Uterus (tissue), 2 donors: Measurements from ENCODE around the gene ASTN2.

Experiments used
- CTCF ChIP-seq, 4 experiments: fragments of 200-600 bp in 2 of 4; fragments of 450-650 bp in 2 of 4; sonication (generic) in 2 of 4; IDR thresholded peaks; one replicate each; pipeline ENCODE4 v1.5.1; 2016 to 2019; ENCODE audit warnings: antibody characterized with exemption in 4 of 4, mild to moderate bottlenecking in 2 of 4, moderate library complexity in 1 of 4
- POLR2A ChIP-seq, 2 donors: fragments of 450-650 bp; IDR thresholded peaks; one replicate each; pipeline ENCODE4 v1.6.1; 2016; ENCODE audit warnings: antibody characterized with exemption in 2 of 2, mild to moderate bottlenecking in 1 of 2, moderate library complexity in 1 of 2

DNA sequence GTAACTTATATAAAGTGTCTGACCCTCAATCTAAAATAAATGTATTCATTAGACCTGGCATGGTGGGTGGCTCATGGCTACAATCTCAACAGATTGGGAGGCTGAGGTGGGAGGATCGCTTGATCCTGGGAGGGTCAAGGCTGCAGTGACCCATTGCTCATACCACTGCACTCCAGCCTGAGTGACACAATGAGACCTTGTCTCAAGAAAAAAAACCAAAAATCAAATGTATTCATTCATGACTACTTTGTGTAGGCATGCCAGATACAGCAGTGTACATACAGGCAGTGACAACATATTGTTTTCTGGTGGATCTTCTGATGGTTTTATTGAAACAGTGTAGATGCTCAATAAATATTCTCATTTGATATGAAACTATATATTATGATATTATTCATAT lies 526.8 kb downstream of the ASTN2 start:
- no peak for TF ChIP-seq CTCF (IDR thresholded peaks at IDR 0.05)
- TF ChIP-seq POLR2A (IDR thresholded peaks at IDR 0.05), result no peak
